Measurements from ENCODE around the gene ZNF276.
"Not testable (repeated sequence)": the region's sequence is repeated elsewhere in the genome, so short reads cannot be mapped to it uniquely, and the experiment has no call there.

The ZNF276 gene

GRCh38 chr16:89695875-89696669, 25.3 kb upstream of the ZNF276 start:
- DNase-seq: no peak

GRCh38 chr16:89696670-89697128, 24.6 kb upstream of the ZNF276 start:
- no peak for DNase-seq

- DNase-seq: no peak
Observed at GRCh38 chr16:89697161-89697615, 24.1 kb upstream of the ZNF276 start.

- DNase-seq: no peak
Observed at GRCh38 chr16:89697616-89698331, 23.6 kb upstream of the ZNF276 start.

- DNase-seq: not testable (repeated sequence)
Observed at GRCh38 chr16:89698717-89699116, 22.6 kb upstream of the ZNF276 start.

- not testable (repeated sequence) for DNase-seq
Observed at GRCh38 chr16:89699629-89700099, 21.7 kb upstream of the ZNF276 start.

- peak; percentile 89 for DNase-seq
Observed at GRCh38 chr16:89700100-89700648, 21.2 kb upstream of the ZNF276 start.

GRCh38 chr16:89700649-89701424, 20.5 kb upstream of the ZNF276 start:
- peak; percentile 51 for DNase-seq

GRCh38 chr16:89701425-89702406, 19.6 kb upstream of the ZNF276 start, which contains the start of gene SPATA2L:
TSS of gene SPATA2L (minus strand) at chr16:89701705. CDS start at chr16:89701232, 473 bp downstream.
- peak; percentile 97 for DNase-seq

- no peak for DNase-seq
Observed at GRCh38 chr16:89704281-89704680, 17.1 kb upstream of the ZNF276 start.

- no peak for DNase-seq
Observed at GRCh38 chr16:89705006-89705405, 16.3 kb upstream of the ZNF276 start.

GRCh38 chr16:89706518-89707260, 14.6 kb upstream of the ZNF276 start:
- no peak for DNase-seq

GRCh38 chr16:89707695-89708094, 13.6 kb upstream of the ZNF276 start:
- no peak for DNase-seq

- DNase-seq: no peak
Observed at GRCh38 chr16:89708481-89708931, 12.8 kb upstream of the ZNF276 start.

GRCh38 chr16:89709166-89709565, 12.2 kb upstream of the ZNF276 start:
- DNase-seq: no peak

GRCh38 chr16:89709716-89710432, 11.5 kb upstream of the ZNF276 start:
- DNase-seq: no peak

GRCh38 chr16:89710709-89711564, 10.4 kb upstream of the ZNF276 start:
- no peak for DNase-seq

GRCh38 chr16:89711601-89712273, 9.6 kb upstream of the ZNF276 start:
- DNase-seq: peak; percentile 41
